ENCODE data around the gene NELFB. TPM values are rescaled to one million over a fixed set of nuclear protein-coding genes. Genes with fewer than 3 reads are reported as not detected.

The NELFB gene
- polyA plus RNA-seq, 1 donor (not counting 4 experiments of a cell fraction or from before 2014, with no cell fraction given): 25.1 TPM

GRCh38 chr9:137211532-137211931, 43.6 kb upstream of the NELFB start:
- Histone ChIP-seq H3K4me2 (ENCODE audit: control insufficient read depth, extremely low read depth, insufficient read depth, low read depth, low read length) (no peak overlapping the region), H3K4me1 (ENCODE audit: control insufficient read depth, extremely low read depth, insufficient read depth, low read length) (peaks cover 5% of the 10 kb centered on the region), H3K27me3 (ENCODE audit: control insufficient read depth, extremely low read depth, insufficient read depth, low read length) (no peaks in the 10 kb centered on the region), H3K9me3 (ENCODE audit: control insufficient read depth, low read depth, low read length) (no peaks in the 10 kb centered on the region), H3K9ac (ENCODE audit: control insufficient read depth, extremely low read depth, insufficient read depth, low read length) (no peak overlapping the region), H3K27ac (ENCODE audit: control insufficient read depth, insufficient read depth, low read length) (no peak overlapping the region), H4K20me1 (ENCODE audit: control insufficient read depth, extremely low read depth, insufficient read depth, low read length) (no peaks in the 10 kb centered on the region), H2AFZ (ENCODE audit: control insufficient read depth, low read length) (no peak overlapping the region), H3K79me2 (ENCODE audit: control insufficient read depth, insufficient read depth, low read length) (peaks cover 10% of the 10 kb centered on the region), H3K36me3 (ENCODE audit: control insufficient read depth in 2 of 2, extremely low read depth in 1 of 2, insufficient read depth in 2 of 2, low read length in 2 of 2) (peaks cover 8 to 28% of the 10 kb centered on the region in 2 experiments), H3K9me1 (ENCODE audit: control insufficient read depth, extremely low read depth, insufficient read depth, low read length) (no peaks in the 10 kb centered on the region), H3K4me3 (ENCODE audit: control insufficient read depth in 2 of 3, extremely low read depth in 1 of 3, insufficient read depth in 2 of 3, low read depth in 1 of 3, low read length in 3 of 3) (no peak overlapping the region)
- dilution Hi-C loops (cut with MboI; ENCODE audit: extremely low pct_ligation_motif_present, low sequenced_read_pairs): no loop called here
- FAIRE-seq (no peak), DNase-seq (ENCODE audit: low read depth, low spot score) (no peak)
- no peak for TF ChIP-seq EZH2 (IDR thresholded peaks at IDR 0.05; ENCODE audit: low read length)

- H3K36me3 ChIP-seq (ENCODE audit: control insufficient read depth in 2 of 2, extremely low read depth in 1 of 2, insufficient read depth in 2 of 2, low read length in 2 of 2): peaks cover 8 to 27% of the 10 kb centered on the region in 2 experiments
- DNase-seq (ENCODE audit: low read depth, low spot score) (no peak), FAIRE-seq (no peak)
- H3K9ac ChIP-seq (ENCODE audit: control insufficient read depth, extremely low read depth, insufficient read depth, low read length): no peak overlapping the region
- no peaks in the 10 kb centered on the region for H3K9me1 ChIP-seq (ENCODE audit: control insufficient read depth, extremely low read depth, insufficient read depth, low read length)
- no peak overlapping the region for H3K27ac ChIP-seq (ENCODE audit: control insufficient read depth, insufficient read depth, low read length)
- H2AFZ ChIP-seq (ENCODE audit: control insufficient read depth, low read length): no peak overlapping the region
- no peak overlapping the region for H3K4me2 ChIP-seq (ENCODE audit: control insufficient read depth, extremely low read depth, insufficient read depth, low read depth, low read length)
- no peaks in the 10 kb centered on the region for H3K27me3 ChIP-seq (ENCODE audit: control insufficient read depth, extremely low read depth, insufficient read depth, low read length)
- dilution Hi-C loops (cut with MboI; ENCODE audit: extremely low pct_ligation_motif_present, low sequenced_read_pairs): no loop called here
- H3K4me1 ChIP-seq (ENCODE audit: control insufficient read depth, extremely low read depth, insufficient read depth, low read length): peaks cover 9% of the 10 kb centered on the region
- H3K4me3 ChIP-seq (ENCODE audit: control insufficient read depth in 2 of 3, extremely low read depth in 1 of 3, insufficient read depth in 2 of 3, low read depth in 1 of 3, low read length in 3 of 3): no peak overlapping the region
- no peaks in the 10 kb centered on the region for H3K9me3 ChIP-seq (ENCODE audit: control insufficient read depth, low read depth, low read length)
- H4K20me1 ChIP-seq (ENCODE audit: control insufficient read depth, extremely low read depth, insufficient read depth, low read length): no peaks in the 10 kb centered on the region
- H3K79me2 ChIP-seq (ENCODE audit: control insufficient read depth, insufficient read depth, low read length): peaks cover under 1% of the 10 kb centered on the region
- TF ChIP-seq CTCF (optimal IDR thresholded peaks at IDR 0.05 in 1 of 3, IDR thresholded peaks at IDR 0.05 in 1 of 3, conservative IDR thresholded peaks at IDR 0.05 in 1 of 3; ENCODE audit: extremely low read depth in 1 of 3, insufficient read depth in 2 of 3, low read length in 3 of 3) (peak in 1 of 3 experiments; percentile 14), EZH2 (IDR thresholded peaks at IDR 0.05; ENCODE audit: low read length) (no peak)
These were observed 42.6 kb upstream of the NELFB start for GRCh38 chr9:137212520-137212919.
